Measurements from ENCODE around the gene DPT.

The DPT gene

GRCh38 chr1:168708698-168709404, 20.2 kb downstream of the DPT start:
- no peak for DNase-seq (ENCODE audit: extremely low spot score)
- POLR2A ChIA-PET: no interaction called here
- CTCF ChIA-PET: no interaction called here
- TF ChIP-seq L3MBTL2 (conservative IDR thresholded peaks at IDR 0.05) (no peak), CTBP1 (IDR thresholded peaks at IDR 0.05; ENCODE audit: borderline replicate concordance) (no peak), ELF4 (IDR thresholded peaks at IDR 0.05) (no peak)

GRCh38 chr1:168706391-168706992, 22.5 kb downstream of the DPT start:
- ChIA-PET POLR2A (no interaction called here), CTCF (no interaction called here)
- DNase-seq (ENCODE audit: extremely low spot score): no peak
- no peak for TF ChIP-seq HDGF (IDR thresholded peaks at IDR 0.05; ENCODE audit: borderline replicate concordance)
- TF ChIP-seq SUZ12 (IDR thresholded peaks at IDR 0.05): no peak
- no peak for TF ChIP-seq CTBP1 (IDR thresholded peaks at IDR 0.05; ENCODE audit: borderline replicate concordance)
- no peak for TF ChIP-seq ZNF384 (IDR thresholded peaks at IDR 0.05)
- no peak for TF ChIP-seq BHLHE40 (IDR thresholded peaks at IDR 0.05; ENCODE audit: borderline replicate concordance)
- TF ChIP-seq NFRKB (IDR thresholded peaks at IDR 0.05): no peak
- TF ChIP-seq FOXM1 (IDR thresholded peaks at IDR 0.05; ENCODE audit: borderline replicate concordance): no peak
- no peak for TF ChIP-seq FOXK2 (IDR thresholded peaks at IDR 0.05)
- no peak for TF ChIP-seq LEF1 (IDR thresholded peaks at IDR 0.05; ENCODE audit: borderline replicate concordance)
- no peak for TF ChIP-seq TARDBP (IDR thresholded peaks at IDR 0.05)
- TF ChIP-seq PKNOX1 (IDR thresholded peaks at IDR 0.05): no peak
- no peak for TF ChIP-seq FOXA1 (IDR thresholded peaks at IDR 0.05)
- no peak for TF ChIP-seq ARNT (IDR thresholded peaks at IDR 0.05)
- no peak for TF ChIP-seq ELF4 (IDR thresholded peaks at IDR 0.05)
- TF ChIP-seq L3MBTL2 (conservative IDR thresholded peaks at IDR 0.05): no peak
- TF ChIP-seq SP1 (IDR thresholded peaks at IDR 0.05): no peak

- no peak for DNase-seq (ENCODE audit: extremely low spot score)
- TF ChIP-seq SUZ12 (IDR thresholded peaks at IDR 0.05) (no peak), ARNT (IDR thresholded peaks at IDR 0.05) (no peak), ELF4 (IDR thresholded peaks at IDR 0.05) (no peak), L3MBTL2 (conservative IDR thresholded peaks at IDR 0.05) (no peak), LEF1 (IDR thresholded peaks at IDR 0.05; ENCODE audit: borderline replicate concordance) (no peak), NFRKB (IDR thresholded peaks at IDR 0.05) (no peak)
- ChIA-PET POLR2A (no interaction called here), CTCF (no interaction called here)
Measured at GRCh38 chr1:168700575-168701268, 28.3 kb downstream of the DPT start.

- no peak for TF ChIP-seq LEF1 (IDR thresholded peaks at IDR 0.05; ENCODE audit: borderline replicate concordance)
- no peak for TF ChIP-seq SUZ12 (IDR thresholded peaks at IDR 0.05)
- no peak for TF ChIP-seq L3MBTL2 (conservative IDR thresholded peaks at IDR 0.05)
- no peak for TF ChIP-seq NFRKB (IDR thresholded peaks at IDR 0.05)
- TF ChIP-seq BHLHE40 (IDR thresholded peaks at IDR 0.05; ENCODE audit: borderline replicate concordance): no peak
- no peak for TF ChIP-seq FOXM1 (IDR thresholded peaks at IDR 0.05; ENCODE audit: borderline replicate concordance)
- TF ChIP-seq CTBP1 (IDR thresholded peaks at IDR 0.05; ENCODE audit: borderline replicate concordance): no peak
- no peak for TF ChIP-seq HDGF (IDR thresholded peaks at IDR 0.05; ENCODE audit: borderline replicate concordance)
- no peak for TF ChIP-seq FOXA1 (IDR thresholded peaks at IDR 0.05)
- TF ChIP-seq ELF4 (IDR thresholded peaks at IDR 0.05): no peak
- TF ChIP-seq FOXK2 (IDR thresholded peaks at IDR 0.05): no peak
- no peak for TF ChIP-seq PKNOX1 (IDR thresholded peaks at IDR 0.05)
- TF ChIP-seq ZNF384 (IDR thresholded peaks at IDR 0.05): no peak
- no peak for DNase-seq (ENCODE audit: extremely low spot score)
- CTCF ChIA-PET: no interaction called here
- POLR2A ChIA-PET: no interaction called here
Measured at GRCh38 chr1:168698453-168698852, 30.6 kb downstream of the DPT start.

- TF ChIP-seq SP1 (IDR thresholded peaks at IDR 0.05) (no peak), ZNF384 (IDR thresholded peaks at IDR 0.05) (no peak), FOXK2 (IDR thresholded peaks at IDR 0.05) (no peak), NFRKB (IDR thresholded peaks at IDR 0.05) (no peak), PKNOX1 (IDR thresholded peaks at IDR 0.05) (no peak), TARDBP (IDR thresholded peaks at IDR 0.05) (no peak), FOXM1 (IDR thresholded peaks at IDR 0.05; ENCODE audit: borderline replicate concordance) (no peak), LEF1 (IDR thresholded peaks at IDR 0.05; ENCODE audit: borderline replicate concordance) (no peak), CTBP1 (IDR thresholded peaks at IDR 0.05; ENCODE audit: borderline replicate concordance) (no peak)
- no peak for DNase-seq (ENCODE audit: extremely low spot score)
- POLR2A ChIA-PET: no interaction called here
- CTCF ChIA-PET: no interaction called here
Measured at GRCh38 chr1:168697356-168698126, 31.5 kb downstream of the DPT start.

All from HEK293T (cell line).